ENCODE results near the gene CAB39.

DNA sequence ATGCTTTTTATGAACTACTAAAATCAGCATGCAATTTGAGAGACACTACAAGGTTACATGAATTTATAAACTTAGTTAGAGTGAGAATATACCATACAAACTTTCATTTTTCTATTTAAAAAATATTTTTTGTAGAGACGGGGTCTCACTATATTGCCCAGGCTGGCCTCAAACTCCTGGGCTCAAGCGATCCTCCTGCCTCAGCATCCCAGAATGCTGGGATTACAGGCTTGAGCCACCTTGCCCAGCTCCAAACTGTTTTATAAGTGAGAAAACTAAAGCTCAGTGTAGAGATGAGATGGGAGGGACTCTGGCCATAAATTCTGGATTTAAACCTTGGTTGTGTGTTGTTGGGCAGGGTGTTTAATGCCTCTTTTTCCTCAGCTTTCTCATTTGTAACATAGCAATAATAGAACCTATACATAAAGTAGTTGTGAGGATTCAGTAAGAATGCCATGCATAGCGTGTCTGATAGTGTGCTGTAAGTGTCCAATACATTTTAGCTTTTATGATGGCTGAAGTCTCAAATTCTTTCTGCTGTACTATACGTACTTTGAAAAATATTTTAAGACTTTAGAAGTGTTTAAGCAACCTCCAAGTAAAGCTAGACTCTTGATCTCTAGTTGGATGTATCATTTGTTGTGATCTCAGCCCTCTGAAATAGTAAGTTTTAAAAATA, 9.7 kb downstream of the CAB39 start:
- TF ChIP-seq, protein P1, sequence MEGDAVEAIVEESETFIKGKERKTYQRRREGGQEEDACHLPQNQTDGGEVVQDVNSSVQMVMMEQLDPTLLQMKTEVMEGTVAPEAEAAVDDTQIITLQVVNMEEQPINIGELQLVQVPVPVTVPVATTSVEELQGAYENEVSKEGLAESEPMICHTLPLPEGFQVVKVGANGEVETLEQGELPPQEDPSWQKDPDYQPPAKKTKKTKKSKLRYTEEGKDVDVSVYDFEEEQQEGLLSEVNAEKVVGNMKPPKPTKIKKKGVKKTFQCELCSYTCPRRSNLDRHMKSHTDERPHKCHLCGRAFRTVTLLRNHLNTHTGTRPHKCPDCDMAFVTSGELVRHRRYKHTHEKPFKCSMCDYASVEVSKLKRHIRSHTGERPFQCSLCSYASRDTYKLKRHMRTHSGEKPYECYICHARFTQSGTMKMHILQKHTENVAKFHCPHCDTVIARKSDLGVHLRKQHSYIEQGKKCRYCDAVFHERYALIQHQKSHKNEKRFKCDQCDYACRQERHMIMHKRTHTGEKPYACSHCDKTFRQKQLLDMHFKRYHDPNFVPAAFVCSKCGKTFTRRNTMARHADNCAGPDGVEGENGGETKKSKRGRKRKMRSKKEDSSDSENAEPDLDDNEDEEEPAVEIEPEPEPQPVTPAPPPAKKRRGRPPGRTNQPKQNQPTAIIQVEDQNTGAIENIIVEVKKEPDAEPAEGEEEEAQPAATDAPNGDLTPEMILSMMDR (IDR thresholded peaks at IDR 0.05; ENCODE audit: borderline replicate concordance, extremely low read depth, low read length, poor library complexity, severe bottlenecking): no peak
- no peak for TF ChIP-seq EZH2 (IDR thresholded peaks at IDR 0.05; ENCODE audit: borderline replicate concordance, low read depth, low read length, severe bottlenecking)
